Panc1 (cell line): ENCODE data around the gene PTPRF.

Experiments used
- CTCF ChIP-seq: fragments of 450-650 bp; IDR thresholded peaks from 2 replicates; pipeline ENCODE4 v1.5.1; 2017; ENCODE audit warnings: mild to moderate bottlenecking
- REST ChIP-seq, 2 experiments: IDR thresholded peaks; 2 replicates each; pipeline ENCODE4 v1.6.1; 2011 to 2012; ENCODE audit warnings: low read depth in 2 of 2, control low read depth in 1 of 2, low read length in 1 of 2, mild to moderate bottlenecking in 1 of 2, moderate library complexity in 1 of 2; ENCODE audit not compliant: insufficient read depth in 1 of 2
- SIN3A ChIP-seq: IDR thresholded peaks from 2 replicates; pipeline ENCODE4 v1.6.1; 2012; ENCODE audit warnings: low read depth, mild to moderate bottlenecking, low read length, moderate library complexity, borderline replicate concordance; ENCODE audit not compliant: insufficient read depth
- TCF7L2 ChIP-seq: IDR thresholded peaks from 2 replicates; pipeline ENCODE4 v1.6.1; 2011; ENCODE audit warnings: mild to moderate bottlenecking, low read depth, low read length, inconsistent platforms

GRCh38 chr1:43617011-43617410, 86.3 kb downstream of the PTPRF start:
- TF ChIP-seq CTCF (no peak), SIN3A (no peak), TCF7L2 (no peak), REST (IDR thresholded peaks at IDR 0.05; ENCODE audit: insufficient read depth in 1 of 2, low read depth in 2 of 2, low read length in 1 of 2) (no peak)
